NOMO-1 treated with DMSO at 0.1 percent for 48 hours (cell line): ENCODE results near the gene IQGAP1.
"Not testable (repeated sequence)": the region's sequence is repeated elsewhere in the genome, so short reads cannot be mapped to it uniquely, and the experiment has no call there.

Experiments
- DNase-seq: peaks from one replicate; lab custom pipeline; 2025; ENCODE audit not compliant: unreplicated experiment; lab: John Stamatoyannopoulos, UW

IQGAP1 gene

DNA sequence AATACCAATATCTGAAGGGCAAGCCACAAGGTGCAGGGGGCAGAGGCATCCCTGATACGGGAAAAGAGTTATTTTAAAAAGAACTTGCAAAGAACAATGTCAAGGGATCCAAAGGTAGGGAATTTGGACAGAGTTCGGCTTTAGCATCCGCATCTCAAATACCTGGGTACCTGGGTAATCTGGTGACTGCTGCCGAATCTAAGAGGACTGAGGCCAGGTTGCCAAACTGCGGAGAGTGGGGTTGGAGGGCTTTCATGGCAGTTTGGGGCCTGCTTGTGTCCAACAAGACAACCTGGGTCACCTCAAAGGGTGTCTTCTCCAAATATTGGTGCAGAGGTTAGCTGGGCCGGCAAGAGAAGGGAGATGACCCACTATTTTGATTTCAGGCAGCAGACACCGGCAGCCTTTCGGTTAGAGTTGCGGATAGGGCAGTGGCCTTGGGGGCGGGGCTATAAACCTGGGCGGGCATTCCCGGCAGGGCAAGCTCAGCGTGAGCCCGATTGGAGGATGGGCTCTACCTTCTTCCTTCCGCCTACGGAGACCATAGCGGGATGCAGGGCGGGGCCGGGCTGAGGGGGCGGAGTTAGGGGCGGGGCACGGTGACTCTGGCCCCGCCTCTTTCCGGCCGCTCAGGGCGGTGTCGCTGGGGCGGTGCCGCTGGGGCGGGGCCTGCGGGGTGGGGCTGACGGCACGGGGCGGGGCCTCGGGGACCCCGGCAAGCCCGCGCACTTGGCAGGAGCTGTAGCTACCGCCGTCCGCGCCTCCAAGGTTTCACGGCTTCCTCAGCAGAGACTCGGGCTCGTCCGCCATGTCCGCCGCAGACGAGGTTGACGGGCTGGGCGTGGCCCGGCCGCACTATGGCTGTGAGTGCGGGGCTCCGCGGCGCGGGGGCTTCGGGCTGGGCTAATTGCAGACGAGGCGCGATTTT lies at the start of gene IQGAP1:
Gene IQGAP1 (plus strand): TSS at position 709 of the 928 bp plus-strand sequence. CDS start 100 bp downstream, at position 809.
- peak; percentile 95 for DNase-seq

GRCh38 chr15:90338532-90338931 lies 49.5 kb upstream of the IQGAP1 start:
- DNase-seq: no peak

GRCh38 chr15:90340345-90340744 lies 47.7 kb upstream of the IQGAP1 start:
- DNase-seq: no peak

GRCh38 chr15:90343302-90343790 lies 44.7 kb upstream of the IQGAP1 start:
- DNase-seq: no peak

GRCh38 chr15:90344662-90345061 lies 43.4 kb upstream of the IQGAP1 start:
- peak; percentile 40 for DNase-seq

- DNase-seq: no peak
These were observed 42.2 kb upstream of the IQGAP1 start for GRCh38 chr15:90345857-90346256.

- not testable (repeated sequence) for DNase-seq
These were observed 40.5 kb upstream of the IQGAP1 start for GRCh38 chr15:90347431-90348065.

DNA sequence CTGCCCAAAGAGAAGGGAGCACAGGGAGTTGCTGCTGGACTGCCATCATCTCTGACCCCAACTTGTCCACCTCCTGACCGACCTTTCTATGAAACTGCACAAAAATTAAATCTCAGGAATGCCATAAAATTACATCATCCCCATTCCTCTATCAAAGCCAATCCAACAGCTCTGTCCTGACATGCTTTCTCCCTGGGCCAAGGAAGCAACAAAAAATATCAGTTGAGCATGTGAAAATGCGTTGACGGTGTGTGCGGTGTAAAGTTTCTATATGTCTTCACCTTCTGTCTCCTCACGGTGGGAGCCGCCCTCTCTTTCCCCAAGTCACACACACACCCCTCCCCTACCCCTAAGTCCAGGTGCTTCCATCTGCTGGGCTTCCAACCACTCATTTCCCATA lies 39.6 kb upstream of the IQGAP1 start:
- DNase-seq: no peak

GRCh38 chr15:90349072-90349471 lies 39.0 kb upstream of the IQGAP1 start:
- DNase-seq: no peak

GRCh38 chr15:90349821-90350220 lies 38.2 kb upstream of the IQGAP1 start:
- no peak for DNase-seq

DNA sequence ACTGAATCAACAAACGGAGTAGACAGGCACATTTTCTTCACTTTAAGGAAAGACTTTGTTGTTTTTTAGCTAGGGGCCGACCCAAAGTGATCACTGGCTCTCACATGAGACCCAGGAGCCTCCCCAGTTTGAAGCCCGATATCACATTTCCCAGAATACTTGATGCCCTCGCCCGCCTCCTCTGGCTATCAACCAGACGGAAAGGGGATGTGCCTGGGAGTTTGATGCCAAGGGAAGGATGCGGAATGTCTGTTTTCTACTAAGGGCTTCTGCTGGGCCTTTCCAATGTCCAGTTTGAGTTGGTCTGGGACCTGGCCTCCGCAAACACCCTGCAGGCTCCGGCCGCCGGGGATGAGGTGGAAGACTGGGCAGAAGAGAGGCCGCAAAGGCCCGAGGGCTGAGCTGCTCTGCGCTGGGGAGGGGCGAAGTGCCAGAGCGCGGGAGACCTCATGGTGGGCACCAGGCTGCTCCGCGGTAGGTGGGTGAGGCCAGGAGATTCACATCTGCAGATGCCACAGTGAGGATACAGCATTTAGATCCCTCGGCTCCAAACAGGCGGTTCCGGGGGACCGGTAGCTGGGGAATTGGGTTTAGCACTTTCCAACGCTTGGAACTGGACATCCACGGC lies 36.4 kb upstream of the IQGAP1 start:
- no peak for DNase-seq

- peak; percentile 89 for DNase-seq
These were observed 35.7 kb upstream of the IQGAP1 start, which contains the start of gene ZNF774 for GRCh38 chr15:90352107-90352893. ZNF774 (plus strand) TSS chr15:90352284; CDS start chr15:90354661, 2,377 bp downstream.

DNA sequence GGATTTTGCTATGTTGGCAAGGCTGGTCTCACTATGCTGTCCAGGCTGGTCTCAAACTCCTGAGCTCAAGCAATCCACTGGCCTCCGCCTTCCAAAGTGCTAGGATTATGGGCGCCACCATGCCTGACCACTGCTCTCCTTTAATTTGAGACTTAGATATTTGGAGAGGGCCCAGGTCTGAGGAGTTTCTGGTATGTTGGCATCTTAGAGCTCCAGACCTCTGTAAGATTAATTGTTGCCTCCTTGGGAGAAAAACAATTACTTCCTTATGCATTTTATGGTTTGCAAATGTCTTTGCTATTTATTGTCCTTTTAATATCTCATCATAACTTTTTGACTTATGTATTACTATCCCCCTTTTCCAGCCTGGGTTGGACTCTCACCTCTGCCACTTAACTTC lies 33.1 kb upstream of the IQGAP1 start:
- no peak for DNase-seq

DNA sequence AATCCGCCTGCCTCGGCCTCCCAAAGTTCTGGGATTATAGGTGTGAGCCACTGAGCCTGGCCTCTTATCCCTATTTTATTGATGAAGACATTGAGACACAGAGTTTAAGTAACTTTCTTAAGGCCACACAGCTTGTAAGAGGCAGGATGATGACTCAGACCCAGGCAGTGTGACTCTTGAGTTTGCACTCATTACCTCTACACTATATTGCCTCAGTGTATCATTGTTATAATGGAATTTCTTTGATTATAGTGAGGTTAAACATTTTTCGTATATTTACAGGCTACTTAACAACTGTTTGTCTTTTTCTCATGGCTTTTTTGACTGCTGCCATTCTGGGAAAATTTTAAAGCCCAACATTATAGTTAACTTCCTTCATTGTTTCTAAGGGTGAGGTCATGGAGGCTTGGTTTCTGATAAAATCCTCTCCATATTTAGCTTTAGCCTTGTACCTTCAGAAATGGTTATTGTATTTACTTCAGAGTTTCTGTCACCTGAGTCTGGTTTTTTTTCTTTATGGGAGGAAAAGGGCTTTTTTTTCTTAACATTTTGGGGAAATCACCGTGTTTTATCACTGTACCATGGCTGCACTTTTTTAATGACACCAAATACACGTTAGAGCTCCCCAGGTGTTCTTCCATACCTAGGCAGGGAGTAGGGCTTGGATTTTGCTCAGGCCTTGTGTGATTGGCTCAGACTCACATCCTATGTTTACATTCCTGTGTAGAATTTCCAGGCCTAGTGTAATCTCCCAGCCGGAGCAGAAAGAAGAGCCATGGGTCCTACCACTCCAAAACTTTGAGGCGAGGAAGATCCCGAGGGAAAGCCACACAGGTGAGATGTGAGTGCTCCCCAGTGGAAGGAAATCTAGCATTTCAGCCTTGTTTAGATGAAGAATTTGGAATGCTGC lies 29.7 kb upstream of the IQGAP1 start:
- DNase-seq: no peak

GRCh38 chr15:90360746-90361145 lies 27.3 kb upstream of the IQGAP1 start:
- DNase-seq: no peak

- DNase-seq: no peak
These were observed 25.2 kb upstream of the IQGAP1 start for GRCh38 chr15:90362936-90363212.

GRCh38 chr15:90364251-90364650 lies 23.8 kb upstream of the IQGAP1 start:
- DNase-seq: no peak

DNA sequence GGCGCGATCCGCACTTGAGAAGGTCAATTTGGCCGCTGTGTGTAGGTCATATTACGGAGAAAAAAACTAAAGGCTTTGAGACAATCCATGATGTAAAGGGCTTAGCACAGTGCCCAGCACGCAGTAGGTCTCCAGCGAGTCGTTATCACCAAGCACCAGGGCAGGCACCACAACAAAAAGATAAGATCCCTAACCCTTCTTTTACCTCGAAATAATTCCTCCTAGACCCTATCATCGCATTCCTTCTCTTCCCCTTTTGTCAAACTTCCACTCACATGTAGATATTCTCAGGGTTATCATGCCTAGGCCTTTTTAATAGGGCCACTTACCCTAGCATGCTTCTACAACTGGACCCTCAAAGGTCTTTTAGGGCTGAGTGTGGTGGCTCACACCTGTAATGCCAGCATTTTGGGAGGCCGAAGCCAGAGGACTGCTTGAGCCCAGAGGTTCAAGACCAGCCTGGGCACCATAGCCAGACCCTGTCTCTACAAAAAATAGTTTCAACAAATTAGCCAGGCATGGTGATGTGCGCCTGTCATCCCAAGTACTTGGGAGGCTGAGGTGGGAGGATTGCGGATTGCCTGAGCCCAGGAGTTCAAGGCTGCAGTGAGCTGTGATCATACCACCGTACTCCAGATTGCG lies 22.5 kb upstream of the IQGAP1 start:
- DNase-seq: no peak

- DNase-seq: peak; percentile 30
These were observed 20.5 kb upstream of the IQGAP1 start for GRCh38 chr15:90367576-90367975.
